ENCODE results near the gene TSC2.
"Not testable (repeated sequence)": the region's sequence is repeated elsewhere in the genome, so short reads cannot be mapped to it uniquely, and the experiment has no call there.

The TSC2 gene

GRCh38 chr16:2028146-2028545 is 19.6 kb upstream of the TSC2 start:
- DNase-seq (ENCODE audit: insufficient read length, low spot score) (no peak), FAIRE-seq (no peak)
- TF ChIP-seq SPI1 (IDR thresholded peaks at IDR 0.05; ENCODE audit: low read depth, low read length): no peak
- TF ChIP-seq POLR2AphosphoS5 (IDR thresholded peaks at IDR 0.05; ENCODE audit: low read depth, low read length): no peak
- no peak for TF ChIP-seq POLR2A (IDR thresholded peaks at IDR 0.05; ENCODE audit: low read depth, low read length)

- TF ChIP-seq POLR2A (IDR thresholded peaks at IDR 0.05; ENCODE audit: low read depth, low read length): no peak
- TF ChIP-seq POLR2AphosphoS5 (IDR thresholded peaks at IDR 0.05; ENCODE audit: low read depth, low read length): no peak
- no peak for TF ChIP-seq PAX5 (IDR thresholded peaks at IDR 0.05; ENCODE audit: insufficient read depth, low read length, severe bottlenecking)
- no peak for TF ChIP-seq POU2F2 (IDR thresholded peaks at IDR 0.05; ENCODE audit: low read depth, low read length)
- TF ChIP-seq SPI1 (IDR thresholded peaks at IDR 0.05; ENCODE audit: low read depth, low read length): no peak
- no peak for TF ChIP-seq TAF1 (IDR thresholded peaks at IDR 0.05; ENCODE audit: low read depth, low read length)
- FAIRE-seq (no peak), DNase-seq (ENCODE audit: insufficient read length, low spot score) (no peak)
Measured at GRCh38 chr16:2028620-2029220, 19.1 kb upstream of the TSC2 start.

- FAIRE-seq: no peak
- no peak for TF ChIP-seq TAF1 (IDR thresholded peaks at IDR 0.05; ENCODE audit: low read depth, low read length)
- no peak for TF ChIP-seq POLR2AphosphoS5 (IDR thresholded peaks at IDR 0.05; ENCODE audit: low read depth, low read length)
- TF ChIP-seq SPI1 (IDR thresholded peaks at IDR 0.05; ENCODE audit: low read depth, low read length): no peak
- TF ChIP-seq POU2F2 (IDR thresholded peaks at IDR 0.05; ENCODE audit: low read depth, low read length): no peak
- TF ChIP-seq PAX5 (IDR thresholded peaks at IDR 0.05; ENCODE audit: insufficient read depth, low read length, severe bottlenecking): no peak
- no peak for TF ChIP-seq POLR2A (IDR thresholded peaks at IDR 0.05; ENCODE audit: low read depth, low read length)
- DNase-seq (ENCODE audit: insufficient read length, low spot score): no peak
Measured at GRCh38 chr16:2029350-2029749, 18.4 kb upstream of the TSC2 start.

GRCh38 chr16:2030036-2030435 is 17.7 kb upstream of the TSC2 start:
- FAIRE-seq (no peak), DNase-seq (ENCODE audit: insufficient read length, low spot score) (no peak)
- TF ChIP-seq SPI1 (IDR thresholded peaks at IDR 0.05; ENCODE audit: low read depth, low read length) (no peak), POLR2A (IDR thresholded peaks at IDR 0.05; ENCODE audit: low read depth, low read length) (no peak), PAX5 (IDR thresholded peaks at IDR 0.05; ENCODE audit: insufficient read depth, low read length, severe bottlenecking) (no peak), TAF1 (IDR thresholded peaks at IDR 0.05; ENCODE audit: low read depth, low read length) (no peak), POU2F2 (IDR thresholded peaks at IDR 0.05; ENCODE audit: low read depth, low read length) (no peak), POLR2AphosphoS5 (IDR thresholded peaks at IDR 0.05; ENCODE audit: low read depth, low read length) (no peak)

GRCh38 chr16:2031081-2031577 is 16.7 kb upstream of the TSC2 start:
- DNase-seq (ENCODE audit: insufficient read length, low spot score) (no peak), FAIRE-seq (no peak)
- no peak for TF ChIP-seq PAX5 (IDR thresholded peaks at IDR 0.05; ENCODE audit: insufficient read depth, low read length, severe bottlenecking)
- TF ChIP-seq POLR2A (IDR thresholded peaks at IDR 0.05; ENCODE audit: low read depth, low read length): no peak
- no peak for TF ChIP-seq TAF1 (IDR thresholded peaks at IDR 0.05; ENCODE audit: low read depth, low read length)
- TF ChIP-seq SPI1 (IDR thresholded peaks at IDR 0.05; ENCODE audit: low read depth, low read length): no peak

GRCh38 chr16:2032285-2033056 is 15.3 kb upstream of the TSC2 start:
- DNase-seq (ENCODE audit: insufficient read length, low spot score) (no peak), FAIRE-seq (no peak)
- TF ChIP-seq SPI1 (IDR thresholded peaks at IDR 0.05; ENCODE audit: low read depth, low read length): no peak
- TF ChIP-seq TAF1 (IDR thresholded peaks at IDR 0.05; ENCODE audit: low read depth, low read length): no peak
- TF ChIP-seq POU2F2 (IDR thresholded peaks at IDR 0.05; ENCODE audit: low read depth, low read length): no peak
- TF ChIP-seq PAX5 (IDR thresholded peaks at IDR 0.05; ENCODE audit: insufficient read depth, low read length, severe bottlenecking): no peak
- TF ChIP-seq POLR2A (IDR thresholded peaks at IDR 0.05; ENCODE audit: low read depth, low read length): no peak
- TF ChIP-seq POLR2AphosphoS5 (IDR thresholded peaks at IDR 0.05; ENCODE audit: low read depth, low read length): no peak

- no peak for TF ChIP-seq POLR2AphosphoS5 (IDR thresholded peaks at IDR 0.05; ENCODE audit: low read depth, low read length)
- no peak for TF ChIP-seq POLR2A (IDR thresholded peaks at IDR 0.05; ENCODE audit: low read depth, low read length)
- no peak for TF ChIP-seq SPI1 (IDR thresholded peaks at IDR 0.05; ENCODE audit: low read depth, low read length)
- no peak for TF ChIP-seq POU2F2 (IDR thresholded peaks at IDR 0.05; ENCODE audit: low read depth, low read length)
- TF ChIP-seq TAF1 (IDR thresholded peaks at IDR 0.05; ENCODE audit: low read depth, low read length): no peak
- TF ChIP-seq PAX5 (IDR thresholded peaks at IDR 0.05; ENCODE audit: insufficient read depth, low read length, severe bottlenecking): no peak
- no peak for FAIRE-seq
- DNase-seq (ENCODE audit: insufficient read length, low spot score): no peak
Measured at GRCh38 chr16:2033057-2033908, 14.5 kb upstream of the TSC2 start.

- not testable (repeated sequence) for FAIRE-seq; DNase-seq (ENCODE audit: insufficient read length, low spot score)
Measured at GRCh38 chr16:2033909-2034695, 13.7 kb upstream of the TSC2 start.
